Measurements from ENCODE around the gene SNX3. TPM values are rescaled to one million over a fixed set of nuclear protein-coding genes. Genes with fewer than 3 reads are reported as not detected.

SNX3 gene
- total RNA-seq, 1 experiment from 2014 or later = 80.7 TPM

- H2BK20ac ChIP-seq (ENCODE audit: low read depth, low read length, poor library complexity, severe bottlenecking) = no peak overlapping the region
- no peak overlapping the region for H3K23ac ChIP-seq (ENCODE audit: insufficient read length, low read depth, low read length)
- H4K91ac ChIP-seq (ENCODE audit: insufficient read length, low read depth, low read length) = no peak overlapping the region
- H3K56ac ChIP-seq (ENCODE audit: insufficient read length, low read depth, low read length) = no peak overlapping the region
- H3K79me1 ChIP-seq (ENCODE audit: insufficient read depth, low read depth, low read length, poor library complexity, severe bottlenecking) = no peaks in the 10 kb centered on the region
- Mint-ChIP-seq H3K27me3 (ENCODE audit: low read depth) (peaks cover 100% of the 10 kb centered on the region), H3K27ac (no peak overlapping the region; a peak in 1 of 7 replicates), H3K4me3 (peak overlapping the region; percentile 32 to 83), H3K9me3 (peaks cover 0 to 14% of the 10 kb centered on the region in 2 experiments; a peak in 2 of 5 replicates), H3K4me1 (peaks cover 36 to 61% of the 10 kb centered on the region in 2 experiments), H3K36me3 (ENCODE audit: insufficient read depth in 1 of 3, low read depth in 3 of 3) (no peaks in the 10 kb centered on the region)
- no CpG with 5 or more reads among the region's 69 CpGs for WGBS (ENCODE audit: extremely low coverage, insufficient read length, low lambda C conversion rate)
- no peaks in the 10 kb centered on the region for H4K20me1 ChIP-seq (ENCODE audit: control insufficient read depth, insufficient read depth, insufficient read length)
- TF ChIP-seq CTCF (conservative IDR thresholded peaks at IDR 0.05) = no peak
- H3K4me2 ChIP-seq (ENCODE audit: insufficient read depth, insufficient read length, low read length) = peak overlapping the region; percentile 74
- no peak overlapping the region for H2BK120ac ChIP-seq (ENCODE audit: low read depth, low read length, poor library complexity, severe bottlenecking)
- no peak overlapping the region for H2BK15ac ChIP-seq (ENCODE audit: low read depth, low read length)
- H3K23me2 ChIP-seq (ENCODE audit: insufficient read length, low read depth, low read length, poor library complexity, severe bottlenecking) = peaks cover 4% of the 10 kb centered on the region
- H2AFZ ChIP-seq (ENCODE audit: low read length) = no peak overlapping the region
- H3K14ac ChIP-seq (ENCODE audit: insufficient read depth, low read length) = no peak overlapping the region
- no peak overlapping the region for H4K8ac ChIP-seq (replicated peaks; ENCODE audit: insufficient read length, low read depth, low read length)
- no peak overlapping the region for H4K5ac ChIP-seq (ENCODE audit: insufficient read length, low read depth, low read length)
- H3K4me1 ChIP-seq (ENCODE audit: insufficient read depth, low read length) = no peaks in the 10 kb centered on the region; the same call in 1 of the 2 replicates
- H2BK5ac ChIP-seq (ENCODE audit: insufficient read length, low read length) = no peak overlapping the region
- peaks cover 100% of the 10 kb centered on the region for H3K27me3 ChIP-seq (ENCODE audit: insufficient read depth, low read length)
- H2AK5ac ChIP-seq (ENCODE audit: insufficient read length, low read length) = no peak overlapping the region
- H3K27ac ChIP-seq (ENCODE audit: insufficient read length, low read depth, low read length) = no peak overlapping the region
- no peak overlapping the region for H3K9ac ChIP-seq (ENCODE audit: extremely low read depth, insufficient read length, low read length)
- no peak overlapping the region for H3K4ac ChIP-seq (ENCODE audit: low read depth, low read length)
- peak; percentile 74 for DNase-seq
- H3K79me2 ChIP-seq (ENCODE audit: insufficient read depth, low read length) = no peaks in the 10 kb centered on the region
- no peak overlapping the region for H2BK12ac ChIP-seq (ENCODE audit: insufficient read length, low read depth, low read length)
- no peak overlapping the region for H3T11ph ChIP-seq (ENCODE audit: low read length)
- no peaks in the 10 kb centered on the region for H3K9me3 ChIP-seq (ENCODE audit: control insufficient read depth, low read depth, low read length)
- H3K18ac ChIP-seq (ENCODE audit: insufficient read length, low read depth, low read length) = no peak overlapping the region
Observed at GRCh38 chr6:108164815-108165706, 95.8 kb downstream of the SNX3 start.

Measured in H9 (cell line).